Measurements from ENCODE around the gene BSDC1.

DNA sequence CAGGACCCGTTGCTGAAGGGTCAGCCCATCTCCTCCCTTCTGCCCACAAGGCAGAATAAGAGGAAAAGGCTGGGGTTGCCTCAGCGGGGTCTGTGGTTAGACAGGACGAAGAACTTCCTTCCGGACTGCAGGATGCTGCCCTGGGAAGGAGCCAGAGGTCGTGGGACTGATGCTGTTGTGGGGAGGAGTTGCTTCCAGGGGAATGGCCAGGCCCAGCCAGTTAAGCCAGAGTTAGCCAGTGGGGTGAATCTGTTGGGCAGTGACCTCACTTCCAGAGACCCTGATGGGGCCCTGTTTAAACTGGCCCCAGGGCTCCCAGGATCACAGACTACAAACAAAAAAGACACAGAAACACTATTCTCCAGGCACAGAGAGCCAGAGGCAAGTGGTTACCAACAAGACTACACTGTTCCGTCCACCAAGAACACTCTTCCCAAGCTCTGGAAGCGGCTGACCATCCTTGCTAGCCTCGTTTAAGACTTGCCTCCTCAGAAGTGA lies 45.0 kb downstream of the BSDC1 start:
- TF ChIP-seq, protein P1, sequence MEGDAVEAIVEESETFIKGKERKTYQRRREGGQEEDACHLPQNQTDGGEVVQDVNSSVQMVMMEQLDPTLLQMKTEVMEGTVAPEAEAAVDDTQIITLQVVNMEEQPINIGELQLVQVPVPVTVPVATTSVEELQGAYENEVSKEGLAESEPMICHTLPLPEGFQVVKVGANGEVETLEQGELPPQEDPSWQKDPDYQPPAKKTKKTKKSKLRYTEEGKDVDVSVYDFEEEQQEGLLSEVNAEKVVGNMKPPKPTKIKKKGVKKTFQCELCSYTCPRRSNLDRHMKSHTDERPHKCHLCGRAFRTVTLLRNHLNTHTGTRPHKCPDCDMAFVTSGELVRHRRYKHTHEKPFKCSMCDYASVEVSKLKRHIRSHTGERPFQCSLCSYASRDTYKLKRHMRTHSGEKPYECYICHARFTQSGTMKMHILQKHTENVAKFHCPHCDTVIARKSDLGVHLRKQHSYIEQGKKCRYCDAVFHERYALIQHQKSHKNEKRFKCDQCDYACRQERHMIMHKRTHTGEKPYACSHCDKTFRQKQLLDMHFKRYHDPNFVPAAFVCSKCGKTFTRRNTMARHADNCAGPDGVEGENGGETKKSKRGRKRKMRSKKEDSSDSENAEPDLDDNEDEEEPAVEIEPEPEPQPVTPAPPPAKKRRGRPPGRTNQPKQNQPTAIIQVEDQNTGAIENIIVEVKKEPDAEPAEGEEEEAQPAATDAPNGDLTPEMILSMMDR (conservative IDR thresholded peaks at IDR 0.05; ENCODE audit: low read depth in 2 of 2), result no peak
- no peak for TF ChIP-seq REST (IDR thresholded peaks at IDR 0.05; ENCODE audit: unreplicated experiment)
- TF ChIP-seq POLR2AphosphoS5 (IDR thresholded peaks at IDR 0.05; ENCODE audit: low read depth), result no peak
- TF ChIP-seq EZH2 (IDR thresholded peaks at IDR 0.05; ENCODE audit: low read depth, unreplicated experiment), result no peak
- no peak for TF ChIP-seq EZH2phosphoT487 (IDR thresholded peaks at IDR 0.05; ENCODE audit: unreplicated experiment)
- no peak for TF ChIP-seq NANOG (IDR thresholded peaks at IDR 0.05; ENCODE audit: borderline replicate concordance)
- no peak for TF ChIP-seq JUNB (IDR thresholded peaks at IDR 0.05; ENCODE audit: unreplicated experiment)
- TF ChIP-seq, protein P2, sequence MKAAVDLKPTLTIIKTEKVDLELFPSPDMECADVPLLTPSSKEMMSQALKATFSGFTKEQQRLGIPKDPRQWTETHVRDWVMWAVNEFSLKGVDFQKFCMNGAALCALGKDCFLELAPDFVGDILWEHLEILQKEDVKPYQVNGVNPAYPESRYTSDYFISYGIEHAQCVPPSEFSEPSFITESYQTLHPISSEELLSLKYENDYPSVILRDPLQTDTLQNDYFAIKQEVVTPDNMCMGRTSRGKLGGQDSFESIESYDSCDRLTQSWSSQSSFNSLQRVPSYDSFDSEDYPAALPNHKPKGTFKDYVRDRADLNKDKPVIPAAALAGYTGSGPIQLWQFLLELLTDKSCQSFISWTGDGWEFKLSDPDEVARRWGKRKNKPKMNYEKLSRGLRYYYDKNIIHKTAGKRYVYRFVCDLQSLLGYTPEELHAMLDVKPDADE (IDR thresholded peaks at IDR 0.05), result no peak
- TF ChIP-seq STAT1 (IDR thresholded peaks at IDR 0.05; ENCODE audit: unreplicated experiment), result no peak
- TF ChIP-seq ZNF114 (CRISPR knock-in tag; IDR thresholded peaks at IDR 0.05), result no peak
- no peak for TF ChIP-seq CREB1 (CRISPR knock-in tag; IDR thresholded peaks at IDR 0.05; ENCODE audit: low read depth)
- no peak for TF ChIP-seq ZNF462 (CRISPR knock-in tag; IDR thresholded peaks at IDR 0.05)
- TF ChIP-seq ZNF331 (CRISPR knock-in tag; IDR thresholded peaks at IDR 0.05; ENCODE audit: low read depth), result no peak

Measured in GM23338 (cell line).